ENCODE results near the gene RNF144A.
"Not testable (repeated sequence)": the region's sequence is repeated elsewhere in the genome, so short reads cannot be mapped to it uniquely, and the experiment has no call there.

Gene RNF144A

DNA sequence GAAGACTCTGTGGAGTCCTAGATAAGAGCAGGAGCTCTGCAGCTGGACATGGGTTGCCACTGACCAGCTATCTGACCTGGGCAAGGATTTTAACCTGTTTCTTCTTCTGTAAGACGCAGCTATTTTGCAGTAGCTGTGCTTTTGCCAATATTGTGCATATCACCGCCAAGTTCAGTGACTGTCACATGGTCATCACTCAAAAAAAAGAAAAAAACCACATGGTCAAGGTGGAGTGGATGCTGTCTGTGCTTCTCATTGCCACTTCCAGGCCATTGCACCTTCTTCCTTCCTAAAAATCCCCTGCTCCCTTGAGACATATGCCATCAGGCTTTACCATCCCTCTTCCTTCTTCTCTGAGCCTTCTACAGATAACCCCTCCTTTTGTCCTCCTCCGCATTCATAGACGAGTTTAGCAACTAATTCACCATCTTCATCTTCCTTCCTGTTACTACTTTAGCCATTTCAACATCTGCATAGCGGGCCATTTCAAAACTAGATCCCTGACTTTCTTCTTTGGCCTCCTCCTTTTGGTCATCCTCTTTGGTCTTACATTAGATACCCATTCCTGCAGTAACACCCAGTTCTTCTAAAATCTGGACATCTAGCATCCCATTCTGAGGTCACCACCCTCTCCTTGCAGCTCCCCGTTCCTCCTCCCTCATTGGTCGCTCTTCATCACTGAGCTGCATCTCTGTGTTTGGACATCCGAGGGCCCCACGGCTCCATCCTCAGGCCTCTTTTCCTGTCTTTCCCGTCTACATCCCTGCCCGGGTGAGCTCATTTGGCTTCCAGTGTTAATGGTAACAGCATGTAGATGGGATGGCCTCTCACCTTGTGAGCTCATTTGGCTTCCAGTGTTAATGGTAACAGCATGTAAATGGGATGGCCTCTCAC is 17.8 kb downstream of the RNF144A start:
- Histone ChIP-seq H3K4me1 (ENCODE audit: low read length) (no peaks in the 10 kb centered on the region), H3K9ac (ENCODE audit: low read length) (no peak overlapping the region), H4K20me1 (ENCODE audit: insufficient read depth, low read length) (no peaks in the 10 kb centered on the region), H3K27ac (ENCODE audit: low read length) (no peak overlapping the region), H2AFZ (ENCODE audit: low read length) (no peak overlapping the region), H3F3A (ENCODE audit: insufficient read depth, low read length) (no peaks in the 10 kb centered on the region), H3K36me3 (replicated peaks; ENCODE audit: insufficient read depth, low read length) (no peaks in the 10 kb centered on the region), H3K4me2 (ENCODE audit: low read depth, low read length) (no peak overlapping the region), H3K9me2 (replicated peaks; ENCODE audit: insufficient read depth, low read length) (no peaks in the 10 kb centered on the region), H3K9me3 (replicated peaks; ENCODE audit: insufficient read depth, low read length) (no peaks in the 10 kb centered on the region), H3K79me2 (ENCODE audit: low read length) (no peaks in the 10 kb centered on the region), H3K4me3 (ENCODE audit: low read length) (no peak overlapping the region), H3K27me3 (replicated peaks; ENCODE audit: insufficient read depth, low read length) (no peaks in the 10 kb centered on the region)
- TF ChIP-seq, protein P1, sequence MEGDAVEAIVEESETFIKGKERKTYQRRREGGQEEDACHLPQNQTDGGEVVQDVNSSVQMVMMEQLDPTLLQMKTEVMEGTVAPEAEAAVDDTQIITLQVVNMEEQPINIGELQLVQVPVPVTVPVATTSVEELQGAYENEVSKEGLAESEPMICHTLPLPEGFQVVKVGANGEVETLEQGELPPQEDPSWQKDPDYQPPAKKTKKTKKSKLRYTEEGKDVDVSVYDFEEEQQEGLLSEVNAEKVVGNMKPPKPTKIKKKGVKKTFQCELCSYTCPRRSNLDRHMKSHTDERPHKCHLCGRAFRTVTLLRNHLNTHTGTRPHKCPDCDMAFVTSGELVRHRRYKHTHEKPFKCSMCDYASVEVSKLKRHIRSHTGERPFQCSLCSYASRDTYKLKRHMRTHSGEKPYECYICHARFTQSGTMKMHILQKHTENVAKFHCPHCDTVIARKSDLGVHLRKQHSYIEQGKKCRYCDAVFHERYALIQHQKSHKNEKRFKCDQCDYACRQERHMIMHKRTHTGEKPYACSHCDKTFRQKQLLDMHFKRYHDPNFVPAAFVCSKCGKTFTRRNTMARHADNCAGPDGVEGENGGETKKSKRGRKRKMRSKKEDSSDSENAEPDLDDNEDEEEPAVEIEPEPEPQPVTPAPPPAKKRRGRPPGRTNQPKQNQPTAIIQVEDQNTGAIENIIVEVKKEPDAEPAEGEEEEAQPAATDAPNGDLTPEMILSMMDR (IDR thresholded peaks at IDR 0.05; ENCODE audit: low read length): no peak
- no peak for TF ChIP-seq EZH2phosphoT487 (IDR thresholded peaks at IDR 0.05; ENCODE audit: low read length)
- TF ChIP-seq EZH2 (optimal IDR thresholded peaks at IDR 0.05; ENCODE audit: low read depth, low read length): no peak
- DNase-seq: no peak

- H3K4me2 ChIP-seq (ENCODE audit: low read depth, low read length): not testable (repeated sequence)
Observed at GRCh38 chr2:6935652-6936020, 18.4 kb downstream of the RNF144A start.

DNA sequence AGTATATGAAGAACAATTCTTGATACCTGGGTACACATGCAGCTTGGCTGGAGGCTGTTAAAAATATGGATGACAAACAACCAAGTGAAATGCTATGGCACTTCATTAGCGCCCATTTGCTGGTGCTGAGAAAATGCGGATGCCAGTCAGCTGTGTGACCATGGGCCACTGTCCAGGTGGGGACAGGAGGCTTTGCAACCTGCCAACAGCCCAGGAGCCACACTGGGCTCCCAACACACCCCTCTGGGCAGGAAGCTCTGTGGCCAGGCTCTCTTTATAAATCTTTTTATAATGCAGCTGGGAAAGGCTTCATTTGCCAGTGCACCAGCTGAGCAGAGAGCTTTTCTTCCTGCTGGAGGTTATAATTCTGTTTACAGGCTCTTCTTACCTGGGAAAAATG is 19.9 kb downstream of the RNF144A start:
- Histone ChIP-seq H3K36me3 (replicated peaks; ENCODE audit: insufficient read depth, low read length) (no peaks in the 10 kb centered on the region), H3K4me3 (ENCODE audit: low read length) (no peak overlapping the region), H3K9me2 (replicated peaks; ENCODE audit: insufficient read depth, low read length) (no peaks in the 10 kb centered on the region), H4K20me1 (ENCODE audit: insufficient read depth, low read length) (no peaks in the 10 kb centered on the region), H3K9me3 (replicated peaks; ENCODE audit: insufficient read depth, low read length) (no peaks in the 10 kb centered on the region), H3K79me2 (ENCODE audit: low read length) (no peaks in the 10 kb centered on the region), H2AFZ (ENCODE audit: low read length) (no peak overlapping the region), H3K4me2 (ENCODE audit: low read depth, low read length) (no peak overlapping the region), H3F3A (ENCODE audit: insufficient read depth, low read length) (no peaks in the 10 kb centered on the region), H3K9ac (ENCODE audit: low read length) (no peak overlapping the region), H3K27me3 (replicated peaks; ENCODE audit: insufficient read depth, low read length) (no peaks in the 10 kb centered on the region), H3K4me1 (ENCODE audit: low read length) (no peaks in the 10 kb centered on the region), H3K27ac (ENCODE audit: low read length) (no peak overlapping the region)
- TF ChIP-seq EZH2phosphoT487 (IDR thresholded peaks at IDR 0.05; ENCODE audit: low read length): no peak
- TF ChIP-seq, protein P1 (IDR thresholded peaks at IDR 0.05; ENCODE audit: low read length): no peak
- TF ChIP-seq EZH2 (optimal IDR thresholded peaks at IDR 0.05; ENCODE audit: low read depth, low read length): no peak
- no peak for DNase-seq

More at GRCh38 chr2:6935652-6936020, 18.4 kb downstream of the RNF144A start:
- not testable (repeated sequence) for H3K9ac ChIP-seq (ENCODE audit: low read length); H3K36me3 ChIP-seq (replicated peaks; ENCODE audit: insufficient read depth, low read length); H3K4me1 ChIP-seq (ENCODE audit: low read length); H3K27ac ChIP-seq (ENCODE audit: low read length); H3K9me2 ChIP-seq (replicated peaks; ENCODE audit: insufficient read depth, low read length); H3F3A ChIP-seq (ENCODE audit: insufficient read depth, low read length); H3K79me2 ChIP-seq (ENCODE audit: low read length); H3K27me3 ChIP-seq (replicated peaks; ENCODE audit: insufficient read depth, low read length); H3K9me3 ChIP-seq (replicated peaks; ENCODE audit: insufficient read depth, low read length); H3K4me3 ChIP-seq (ENCODE audit: low read length); H4K20me1 ChIP-seq (ENCODE audit: insufficient read depth, low read length); DNase-seq; H2AFZ ChIP-seq (ENCODE audit: low read length)

- Histone ChIP-seq H2AFZ (ENCODE audit: low read length) (no peak overlapping the region), H3K4me1 (ENCODE audit: low read length) (no peaks in the 10 kb centered on the region), H3K4me3 (ENCODE audit: low read length) (no peak overlapping the region), H3K36me3 (replicated peaks; ENCODE audit: insufficient read depth, low read length) (no peaks in the 10 kb centered on the region), H3K79me2 (ENCODE audit: low read length) (no peaks in the 10 kb centered on the region), H3K27me3 (replicated peaks; ENCODE audit: insufficient read depth, low read length) (no peaks in the 10 kb centered on the region), H3K9me3 (replicated peaks; ENCODE audit: insufficient read depth, low read length) (no peaks in the 10 kb centered on the region), H3K27ac (ENCODE audit: low read length) (no peak overlapping the region), H3K9me2 (replicated peaks; ENCODE audit: insufficient read depth, low read length) (no peaks in the 10 kb centered on the region), H3K4me2 (ENCODE audit: low read depth, low read length) (no peak overlapping the region), H4K20me1 (ENCODE audit: insufficient read depth, low read length) (no peaks in the 10 kb centered on the region), H3K9ac (ENCODE audit: low read length) (no peak overlapping the region), H3F3A (ENCODE audit: insufficient read depth, low read length) (no peaks in the 10 kb centered on the region)
- TF ChIP-seq, protein P1 (IDR thresholded peaks at IDR 0.05; ENCODE audit: low read length): no peak
- TF ChIP-seq EZH2phosphoT487 (IDR thresholded peaks at IDR 0.05; ENCODE audit: low read length) (no peak), EZH2 (optimal IDR thresholded peaks at IDR 0.05; ENCODE audit: low read depth, low read length) (no peak)
- DNase-seq: no peak
Observed at GRCh38 chr2:6937582-6937981, 20.4 kb downstream of the RNF144A start.

Measured in MM.1S (cell line).